ENCODE results near the gene PACSIN1.

DNA sequence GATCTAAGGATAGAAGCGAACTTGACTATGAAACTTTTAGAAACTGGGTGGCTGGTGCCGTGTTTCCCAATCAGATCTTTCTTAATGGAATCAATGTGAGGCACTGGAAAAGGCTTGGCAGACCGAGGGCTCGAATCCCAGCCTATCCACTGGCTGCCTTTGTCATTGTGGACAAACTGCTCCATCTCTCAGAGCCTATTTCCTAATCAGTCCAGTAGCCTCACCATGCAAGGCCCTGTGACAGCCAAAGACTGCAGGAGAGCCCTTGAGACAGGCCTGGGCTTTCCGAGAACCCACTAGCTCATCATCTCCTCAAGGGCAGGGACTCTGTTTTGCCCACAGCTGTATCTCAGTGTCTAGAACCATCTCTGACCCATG is 46.9 kb downstream of the PACSIN1 start:
- TF ChIP-seq CTCF (IDR thresholded peaks at IDR 0.05) = no peak
- TF ChIP-seq POLR2A (IDR thresholded peaks at IDR 0.05) = no peak
- TF ChIP-seq POLR2AphosphoS5 (IDR thresholded peaks at IDR 0.05) = no peak

Data from breast epithelium (tissue), 3 donors.